ENCODE data around the gene PTPN18.

Gene PTPN18

DNA sequence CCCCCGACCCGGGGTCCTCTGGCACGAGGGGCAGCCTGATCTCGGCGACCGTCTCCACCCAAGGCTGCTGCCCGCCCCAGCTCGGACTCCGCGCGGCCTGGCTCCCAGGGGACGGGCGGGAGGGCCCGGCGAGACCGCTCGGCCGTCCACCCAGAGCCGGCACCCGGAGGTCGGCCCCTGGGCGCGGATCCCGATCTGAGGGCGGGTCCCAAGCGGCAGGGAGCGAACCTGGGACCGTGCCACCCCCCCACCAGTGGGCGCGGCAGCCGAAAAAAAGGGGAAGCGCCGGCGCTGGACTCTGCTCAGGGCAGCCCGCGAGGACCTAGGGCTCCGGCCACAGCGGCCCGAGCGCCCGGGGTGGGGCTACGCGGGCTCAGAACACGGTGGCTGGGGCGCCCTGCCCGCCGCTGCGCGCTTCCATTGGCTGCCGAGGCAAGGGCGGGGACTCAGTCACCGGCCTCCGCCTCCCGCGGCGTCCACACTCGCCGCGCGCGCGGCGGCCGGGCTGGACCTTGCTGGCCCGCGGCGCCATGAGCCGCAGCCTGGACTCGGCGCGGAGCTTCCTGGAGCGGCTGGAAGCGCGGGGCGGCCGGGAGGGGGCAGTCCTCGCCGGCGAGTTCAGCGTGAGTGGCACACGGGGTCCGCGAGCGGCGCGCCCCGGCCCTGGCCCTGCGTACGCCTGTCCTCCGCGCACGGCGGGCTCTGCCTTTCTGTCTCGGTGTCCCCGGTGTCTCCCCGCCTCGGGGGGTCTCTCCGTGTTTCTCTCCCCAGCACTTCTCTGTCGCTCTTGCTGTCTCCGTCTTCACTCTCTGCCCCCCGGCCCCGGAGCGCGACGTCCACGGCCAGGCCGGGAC, at the start of gene PTPN18:
Gene PTPN18 (plus strand): TSS at position 479 of the 854 bp plus-strand sequence. CDS start 52 bp downstream, at position 531.
- H3K4me3 ChIP-seq (ENCODE audit: low read depth in 1 of 2, low read length in 1 of 2) = peak within 1 kb of the TSS; percentile 69 to 96
- TF ChIP-seq, protein P1, sequence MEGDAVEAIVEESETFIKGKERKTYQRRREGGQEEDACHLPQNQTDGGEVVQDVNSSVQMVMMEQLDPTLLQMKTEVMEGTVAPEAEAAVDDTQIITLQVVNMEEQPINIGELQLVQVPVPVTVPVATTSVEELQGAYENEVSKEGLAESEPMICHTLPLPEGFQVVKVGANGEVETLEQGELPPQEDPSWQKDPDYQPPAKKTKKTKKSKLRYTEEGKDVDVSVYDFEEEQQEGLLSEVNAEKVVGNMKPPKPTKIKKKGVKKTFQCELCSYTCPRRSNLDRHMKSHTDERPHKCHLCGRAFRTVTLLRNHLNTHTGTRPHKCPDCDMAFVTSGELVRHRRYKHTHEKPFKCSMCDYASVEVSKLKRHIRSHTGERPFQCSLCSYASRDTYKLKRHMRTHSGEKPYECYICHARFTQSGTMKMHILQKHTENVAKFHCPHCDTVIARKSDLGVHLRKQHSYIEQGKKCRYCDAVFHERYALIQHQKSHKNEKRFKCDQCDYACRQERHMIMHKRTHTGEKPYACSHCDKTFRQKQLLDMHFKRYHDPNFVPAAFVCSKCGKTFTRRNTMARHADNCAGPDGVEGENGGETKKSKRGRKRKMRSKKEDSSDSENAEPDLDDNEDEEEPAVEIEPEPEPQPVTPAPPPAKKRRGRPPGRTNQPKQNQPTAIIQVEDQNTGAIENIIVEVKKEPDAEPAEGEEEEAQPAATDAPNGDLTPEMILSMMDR (IDR thresholded peaks at IDR 0.05) = peak; percentile 89
- no peaks in the 10 kb centered on the region for H3K9me3 ChIP-seq
- peaks cover 13% of the 10 kb centered on the region for H3K36me3 ChIP-seq
- H3K4me1 ChIP-seq (ENCODE audit: control insufficient read depth in 1 of 2, insufficient read depth in 1 of 2, low read depth in 1 of 2, low read length in 1 of 2) = peaks cover 51 to 54% of the 10 kb centered on the region in 2 experiments
- H3K27me3 ChIP-seq = no peaks in the 10 kb centered on the region
- peak within 1 kb of the TSS; percentile 96 for H3K27ac ChIP-seq

- no peaks in the 10 kb centered on the region for H3K9me3 ChIP-seq
- H3K36me3 ChIP-seq = no peaks in the 10 kb centered on the region
- H3K4me1 ChIP-seq (ENCODE audit: control insufficient read depth in 1 of 2, insufficient read depth in 1 of 2, low read depth in 1 of 2, low read length in 1 of 2) = no peaks in the 10 kb centered on the region
- no peak overlapping the region for H3K27ac ChIP-seq
- peaks cover 36% of the 10 kb centered on the region for H3K27me3 ChIP-seq
- TF ChIP-seq, protein P1 (IDR thresholded peaks at IDR 0.05) = no peak
- H3K4me3 ChIP-seq (ENCODE audit: low read depth in 1 of 2, low read length in 1 of 2) = no peak overlapping the region
Measured at GRCh38 chr2:130307850-130308249, 48.0 kb upstream of the PTPN18 start.

GRCh38 chr2:130310881-130311280, 45.0 kb upstream of the PTPN18 start:
- peaks cover 32% of the 10 kb centered on the region for H3K27me3 ChIP-seq
- H3K9me3 ChIP-seq = no peaks in the 10 kb centered on the region
- no peak overlapping the region for H3K27ac ChIP-seq
- H3K36me3 ChIP-seq = no peaks in the 10 kb centered on the region
- TF ChIP-seq, protein P1 (IDR thresholded peaks at IDR 0.05) = no peak
- no peak overlapping the region for H3K4me3 ChIP-seq (ENCODE audit: low read depth in 1 of 2, low read length in 1 of 2)
- no peaks in the 10 kb centered on the region for H3K4me1 ChIP-seq (ENCODE audit: control insufficient read depth in 1 of 2, insufficient read depth in 1 of 2, low read depth in 1 of 2, low read length in 1 of 2)

- no peaks in the 10 kb centered on the region for H3K4me1 ChIP-seq (ENCODE audit: control insufficient read depth in 1 of 2, insufficient read depth in 1 of 2, low read depth in 1 of 2, low read length in 1 of 2)
- no peaks in the 10 kb centered on the region for H3K9me3 ChIP-seq
- TF ChIP-seq, protein P1 (IDR thresholded peaks at IDR 0.05) = no peak
- no peak overlapping the region for H3K4me3 ChIP-seq (ENCODE audit: low read depth in 1 of 2, low read length in 1 of 2)
- H3K27ac ChIP-seq = no peak overlapping the region
- no peaks in the 10 kb centered on the region for H3K36me3 ChIP-seq
- H3K27me3 ChIP-seq = peaks cover 19% of the 10 kb centered on the region
Measured at GRCh38 chr2:130313812-130314334, 42.0 kb upstream of the PTPN18 start.

DNA sequence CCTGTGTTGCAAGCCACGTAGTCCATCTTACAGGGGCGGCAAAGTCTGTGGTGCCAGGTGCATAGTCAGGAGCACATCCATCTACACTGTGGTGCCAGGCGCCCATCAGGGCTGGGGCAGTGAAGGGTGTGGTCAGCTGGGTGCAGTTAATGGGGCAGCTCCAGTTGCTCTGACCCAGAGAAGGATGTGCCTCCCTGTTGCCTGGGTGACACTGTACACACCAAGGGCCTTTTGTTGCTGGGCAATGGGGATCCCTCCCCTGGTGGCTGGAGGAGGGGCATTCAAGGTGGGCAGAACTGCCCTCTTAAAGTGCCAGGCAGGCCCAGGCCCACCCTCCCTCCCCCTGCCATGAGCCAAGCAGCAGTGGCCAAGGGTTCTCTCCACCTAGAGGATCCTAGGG, 41.5 kb upstream of the PTPN18 start:
- Histone ChIP-seq H3K27me3 (peaks cover 15% of the 10 kb centered on the region), H3K27ac (no peak overlapping the region), H3K9me3 (no peaks in the 10 kb centered on the region), H3K36me3 (no peaks in the 10 kb centered on the region), H3K4me3 (ENCODE audit: low read depth in 1 of 2, low read length in 1 of 2) (no peak overlapping the region), H3K4me1 (ENCODE audit: control insufficient read depth in 1 of 2, insufficient read depth in 1 of 2, low read depth in 1 of 2, low read length in 1 of 2) (no peaks in the 10 kb centered on the region)
- TF ChIP-seq, protein P1 (IDR thresholded peaks at IDR 0.05) = no peak

Measured in neutrophil (primary cell).